ENCODE data around the gene CXADR. TPM values are rescaled to one million over a fixed set of nuclear protein-coding genes. Genes with fewer than 3 reads are reported as not detected.

Gene CXADR
- total RNA-seq, 1 donor from 2014 or later, result 226 TPM

DNA sequence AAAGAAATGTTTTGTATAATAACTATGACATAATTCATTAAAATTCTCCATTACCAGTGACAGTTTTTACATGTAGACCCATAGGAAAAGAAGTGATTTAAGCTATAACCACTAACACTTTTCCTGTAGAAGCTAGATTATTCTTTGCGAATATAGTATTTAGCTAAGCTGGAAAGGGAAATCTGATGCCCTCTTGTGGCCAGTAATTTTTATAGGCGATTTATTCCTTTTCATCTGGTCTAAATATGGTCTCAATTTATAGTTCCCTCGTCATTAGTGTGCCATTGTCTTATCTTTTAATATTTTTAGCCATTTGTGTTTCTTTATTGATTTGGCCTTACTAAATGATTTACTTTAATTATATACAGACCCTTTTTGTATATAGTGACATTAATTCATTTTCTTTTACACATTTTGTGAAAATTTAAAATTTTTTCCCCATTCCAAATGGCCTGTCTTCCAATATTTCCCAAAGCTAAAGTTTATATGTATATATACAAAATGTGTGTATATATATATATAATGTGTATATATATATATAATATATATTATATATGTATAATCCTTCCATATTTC lies 73.1 kb downstream of the CXADR start:
- H3K4me1 Mint-ChIP-seq, result no peaks in the 10 kb centered on the region
- Histone ChIP-seq H3K9me3 (ENCODE audit: low read depth) (no peaks in the 10 kb centered on the region), H3K27me3 (no peaks in the 10 kb centered on the region), H3F3A (ENCODE audit: low read depth) (peaks cover 5% of the 10 kb centered on the region), H3K9ac (no peak overlapping the region), H3K36me3 (no peaks in the 10 kb centered on the region), H3K4me3 (no peak overlapping the region), H3K79me2 (ENCODE audit: low read depth) (peaks cover 17% of the 10 kb centered on the region), H3K4me2 (no peak overlapping the region), H4K20me1 (ENCODE audit: low read depth) (no peaks in the 10 kb centered on the region), H3K27ac (no peak overlapping the region), H2AFZ (replicated peaks) (no peak overlapping the region), H3K4me1 (no peaks in the 10 kb centered on the region)
- TF ChIP-seq EZH2 (IDR thresholded peaks at IDR 0.05), result no peak
- TF ChIP-seq, protein P1, sequence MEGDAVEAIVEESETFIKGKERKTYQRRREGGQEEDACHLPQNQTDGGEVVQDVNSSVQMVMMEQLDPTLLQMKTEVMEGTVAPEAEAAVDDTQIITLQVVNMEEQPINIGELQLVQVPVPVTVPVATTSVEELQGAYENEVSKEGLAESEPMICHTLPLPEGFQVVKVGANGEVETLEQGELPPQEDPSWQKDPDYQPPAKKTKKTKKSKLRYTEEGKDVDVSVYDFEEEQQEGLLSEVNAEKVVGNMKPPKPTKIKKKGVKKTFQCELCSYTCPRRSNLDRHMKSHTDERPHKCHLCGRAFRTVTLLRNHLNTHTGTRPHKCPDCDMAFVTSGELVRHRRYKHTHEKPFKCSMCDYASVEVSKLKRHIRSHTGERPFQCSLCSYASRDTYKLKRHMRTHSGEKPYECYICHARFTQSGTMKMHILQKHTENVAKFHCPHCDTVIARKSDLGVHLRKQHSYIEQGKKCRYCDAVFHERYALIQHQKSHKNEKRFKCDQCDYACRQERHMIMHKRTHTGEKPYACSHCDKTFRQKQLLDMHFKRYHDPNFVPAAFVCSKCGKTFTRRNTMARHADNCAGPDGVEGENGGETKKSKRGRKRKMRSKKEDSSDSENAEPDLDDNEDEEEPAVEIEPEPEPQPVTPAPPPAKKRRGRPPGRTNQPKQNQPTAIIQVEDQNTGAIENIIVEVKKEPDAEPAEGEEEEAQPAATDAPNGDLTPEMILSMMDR (IDR thresholded peaks at IDR 0.05), result peak; percentile 71
- TF ChIP-seq EZH2phosphoT487 (IDR thresholded peaks at IDR 0.05), result no peak
- H3K27me3 Mint-ChIP-seq (ENCODE audit: insufficient read depth, low read depth), result no peaks in the 10 kb centered on the region
- H3K4me3 Mint-ChIP-seq, result no peak overlapping the region
- H3K36me3 Mint-ChIP-seq, result peaks cover 24% of the 10 kb centered on the region
- DNase-seq (ENCODE audit: low spot score), result peak; percentile 38
- peaks cover 4% of the 10 kb centered on the region for H3K9me3 Mint-ChIP-seq
- no peak overlapping the region for H3K27ac Mint-ChIP-seq

DNA sequence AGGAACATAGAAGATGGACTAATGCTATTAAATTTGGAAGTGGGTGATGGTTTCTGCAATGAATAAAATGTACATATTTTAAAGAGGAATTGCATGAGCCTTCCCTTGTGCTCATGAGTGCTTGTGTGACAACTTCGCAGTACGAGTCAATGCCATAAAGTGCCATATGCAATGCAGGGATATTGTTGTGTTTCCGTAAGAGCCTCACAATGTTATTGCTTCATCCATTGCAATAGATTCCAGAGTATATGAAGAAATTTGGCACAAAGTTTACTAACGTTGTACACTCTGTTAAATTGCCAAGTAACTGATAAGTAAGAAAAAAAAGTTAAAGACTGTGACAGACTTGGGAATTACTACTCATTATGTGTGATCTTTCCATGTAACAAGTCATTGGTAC lies 77.6 kb downstream of the CXADR start:
- H3K27ac Mint-ChIP-seq, result no peak overlapping the region
- no peak overlapping the region for H3K9ac ChIP-seq
- H3K4me3 ChIP-seq, result no peak overlapping the region
- H2AFZ ChIP-seq (replicated peaks), result no peak overlapping the region
- H3K36me3 ChIP-seq, result peaks cover 18% of the 10 kb centered on the region
- H4K20me1 ChIP-seq (ENCODE audit: low read depth), result no peaks in the 10 kb centered on the region
- H3K4me2 ChIP-seq, result no peak overlapping the region
- H3K27ac ChIP-seq, result no peak overlapping the region
- no peak overlapping the region for H3K4me3 Mint-ChIP-seq
- H3K27me3 Mint-ChIP-seq (ENCODE audit: insufficient read depth, low read depth), result no peaks in the 10 kb centered on the region
- no peaks in the 10 kb centered on the region for H3K4me1 ChIP-seq
- no peak for TF ChIP-seq EZH2phosphoT487 (IDR thresholded peaks at IDR 0.05)
- TF ChIP-seq EZH2 (IDR thresholded peaks at IDR 0.05), result no peak
- TF ChIP-seq, protein P1 (IDR thresholded peaks at IDR 0.05), result no peak
- H3K9me3 ChIP-seq (ENCODE audit: low read depth), result no peaks in the 10 kb centered on the region
- H3K4me1 Mint-ChIP-seq, result no peaks in the 10 kb centered on the region
- peaks cover 12% of the 10 kb centered on the region for H3F3A ChIP-seq (ENCODE audit: low read depth)
- peaks cover 4% of the 10 kb centered on the region for H3K9me3 Mint-ChIP-seq
- H3K27me3 ChIP-seq, result no peaks in the 10 kb centered on the region
- DNase-seq (ENCODE audit: low spot score), result no peak
- H3K79me2 ChIP-seq (ENCODE audit: low read depth), result peaks cover 21% of the 10 kb centered on the region
- H3K36me3 Mint-ChIP-seq, result peaks cover 23% of the 10 kb centered on the region

DNA sequence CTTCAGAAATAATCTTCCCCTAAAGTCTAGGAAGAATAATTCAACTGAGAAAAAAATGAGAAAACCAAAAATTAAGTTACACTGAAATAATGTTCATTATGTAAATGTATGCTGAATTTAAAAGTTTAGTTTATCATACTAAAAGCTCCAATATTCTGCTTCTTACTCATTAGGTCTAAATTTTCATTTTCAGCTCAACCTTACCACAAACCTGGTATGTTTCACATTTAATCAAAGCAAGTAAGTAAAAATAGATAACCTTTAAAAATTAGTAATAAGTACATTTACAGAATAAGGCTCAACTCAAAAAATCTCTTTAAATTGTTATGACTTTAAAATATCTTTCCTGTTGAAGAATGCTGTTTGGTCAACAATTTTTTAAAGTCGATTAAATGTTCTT lies 84.8 kb downstream of the CXADR start:
- H3K36me3 Mint-ChIP-seq, result peaks cover 41% of the 10 kb centered on the region
- TF ChIP-seq EZH2phosphoT487 (IDR thresholded peaks at IDR 0.05) (no peak), EZH2 (IDR thresholded peaks at IDR 0.05) (no peak)
- TF ChIP-seq, protein P1 (IDR thresholded peaks at IDR 0.05), result no peak
- no peak overlapping the region for H2AFZ ChIP-seq (replicated peaks)

More for the DNA sequence above, 84.8 kb downstream of the CXADR start:
- no peak overlapping the region for H3K4me3 ChIP-seq
- Mint-ChIP-seq H3K27me3 (ENCODE audit: insufficient read depth, low read depth) (no peaks in the 10 kb centered on the region), H3K27ac (no peak overlapping the region), H3K4me1 (no peaks in the 10 kb centered on the region), H3K4me3 (no peak overlapping the region), H3K9me3 (no peaks in the 10 kb centered on the region)
- no peaks in the 10 kb centered on the region for H3K9me3 ChIP-seq (ENCODE audit: low read depth)
- H3F3A ChIP-seq (ENCODE audit: low read depth), result peaks cover 9% of the 10 kb centered on the region
- H4K20me1 ChIP-seq (ENCODE audit: low read depth), result no peaks in the 10 kb centered on the region
- H3K27ac ChIP-seq, result no peak overlapping the region
- peaks cover 14% of the 10 kb centered on the region for H3K79me2 ChIP-seq (ENCODE audit: low read depth)
- H3K4me1 ChIP-seq, result no peaks in the 10 kb centered on the region
- H3K4me2 ChIP-seq, result no peak overlapping the region
- no peak for DNase-seq (ENCODE audit: low spot score)
- H3K27me3 ChIP-seq, result no peaks in the 10 kb centered on the region
- H3K9ac ChIP-seq, result no peak overlapping the region
- H3K36me3 ChIP-seq, result peaks cover 35% of the 10 kb centered on the region
